PC-9 (cell line): Measurements from ENCODE around the gene MCF2L.

ENCODE experiments used
- EZH2 ChIP-seq: fragments of 200-600 bp; sonication (generic); IDR thresholded peaks from 2 replicates; pipeline ENCODE4 v1.8.0; 2017; ENCODE audit warnings: antibody characterized with exemption, low read depth
- TF ChIP-seq, protein P1 (sequence below): fragments of 200-600 bp; sonication (generic); conservative IDR thresholded peaks from 2 replicates; pipeline ENCODE4 v1.6.1; 2017; ENCODE audit warnings: mixed run types, antibody characterized with exemption, mild to moderate bottlenecking, moderate library complexity

- TF ChIP-seq, protein P1, sequence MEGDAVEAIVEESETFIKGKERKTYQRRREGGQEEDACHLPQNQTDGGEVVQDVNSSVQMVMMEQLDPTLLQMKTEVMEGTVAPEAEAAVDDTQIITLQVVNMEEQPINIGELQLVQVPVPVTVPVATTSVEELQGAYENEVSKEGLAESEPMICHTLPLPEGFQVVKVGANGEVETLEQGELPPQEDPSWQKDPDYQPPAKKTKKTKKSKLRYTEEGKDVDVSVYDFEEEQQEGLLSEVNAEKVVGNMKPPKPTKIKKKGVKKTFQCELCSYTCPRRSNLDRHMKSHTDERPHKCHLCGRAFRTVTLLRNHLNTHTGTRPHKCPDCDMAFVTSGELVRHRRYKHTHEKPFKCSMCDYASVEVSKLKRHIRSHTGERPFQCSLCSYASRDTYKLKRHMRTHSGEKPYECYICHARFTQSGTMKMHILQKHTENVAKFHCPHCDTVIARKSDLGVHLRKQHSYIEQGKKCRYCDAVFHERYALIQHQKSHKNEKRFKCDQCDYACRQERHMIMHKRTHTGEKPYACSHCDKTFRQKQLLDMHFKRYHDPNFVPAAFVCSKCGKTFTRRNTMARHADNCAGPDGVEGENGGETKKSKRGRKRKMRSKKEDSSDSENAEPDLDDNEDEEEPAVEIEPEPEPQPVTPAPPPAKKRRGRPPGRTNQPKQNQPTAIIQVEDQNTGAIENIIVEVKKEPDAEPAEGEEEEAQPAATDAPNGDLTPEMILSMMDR, result no peak
- no peak for TF ChIP-seq EZH2
Observed at GRCh38 chr13:112970552-112971287, 1.7 kb downstream of the MCF2L start.
